Liver (tissue), 9 donors: ENCODE results near the gene PHC2. TPM values are rescaled to one million over a fixed set of nuclear protein-coding genes. Genes with fewer than 3 reads are reported as not detected.

Experiments
- DNase-seq: peaks from one replicate; pipeline ENCODE4 v3.0.0-alpha.2; 2017; ENCODE audit warnings: low spot score
- H3K27ac ChIP-seq, 2 donors: one replicate each; pipeline ENCODE4 v1.7.0; 2013; ENCODE audit warnings: inconsistent platforms in 2 of 2, low read length in 2 of 2, control low read depth in 1 of 2, low read depth in 1 of 2, mild to moderate bottlenecking in 1 of 2
- H3K27me3 ChIP-seq, 4 donors: one replicate each; pipeline versions ENCODE4 v1.6.1 to v1.7.0; 2013; ENCODE audit warnings: low read length in 3 of 4, inconsistent platforms in 1 of 4, mild to moderate bottlenecking in 1 of 4, moderate library complexity in 1 of 4; ENCODE audit not compliant: control insufficient read depth in 4 of 4, insufficient read depth in 4 of 4
- H3K36me3 ChIP-seq, 4 donors: one replicate each; pipeline versions ENCODE4 v1.6.1 to v1.7.0; 2013; ENCODE audit warnings: low read length in 3 of 4, mild to moderate bottlenecking in 3 of 4, low read depth in 1 of 4, moderate library complexity in 1 of 4; ENCODE audit not compliant: control insufficient read depth in 4 of 4, insufficient read depth in 3 of 4
- H3K4me1 ChIP-seq, 4 donors: one replicate each; pipeline versions ENCODE4 v1.6.1 to v1.7.0; 2013; ENCODE audit warnings: low read length in 3 of 4, mild to moderate bottlenecking in 3 of 4, moderate library complexity in 1 of 4; ENCODE audit not compliant: control insufficient read depth in 4 of 4, insufficient read depth in 4 of 4
- H3K4me3 ChIP-seq, 3 donors: one replicate each; pipeline versions ENCODE4 v1.6.1 to v1.7.0; 2013; ENCODE audit warnings: low read length in 3 of 3, control low read depth in 1 of 3, low read depth in 1 of 3, mild to moderate bottlenecking in 1 of 3
- H3K9ac ChIP-seq, 2 donors: one replicate each; pipeline ENCODE4 v1.7.0; 2013; ENCODE audit warnings: low read length in 2 of 2, mild to moderate bottlenecking in 2 of 2, moderate library complexity in 2 of 2, control low read depth in 1 of 2, low read depth in 1 of 2
- H3K9me3 ChIP-seq, 4 donors: one replicate each; pipeline versions ENCODE4 v1.6.1 to v1.7.0; 2013; ENCODE audit warnings: low read length in 3 of 4; ENCODE audit not compliant: control insufficient read depth in 4 of 4
- CTCF ChIP-seq: fragments of 150-350 bp; IDR thresholded peaks from 2 replicates; pipeline ENCODE4 v1.5.1; 2017; ENCODE audit warnings: improper control_type of control experiment, low read depth, low read length; ENCODE audit not compliant: missing input control
- FOXA2 ChIP-seq: IDR thresholded peaks from 2 replicates; pipeline ENCODE4 v1.6.1; 2016; ENCODE audit warnings: antibody characterized with exemption
- GABPA ChIP-seq, 2 donors: IDR thresholded peaks in 1 of 2; conservative IDR thresholded peaks in 1 of 2; 2 replicates each; pipeline ENCODE4 v1.6.1; 2016; ENCODE audit warnings: antibody characterized with exemption in 2 of 2, mild to moderate bottlenecking in 1 of 2, moderate library complexity in 1 of 2
- JUND ChIP-seq, 2 donors: IDR thresholded peaks; 2 replicates each; pipeline ENCODE4 v1.6.1; 2016; ENCODE audit warnings: antibody characterized with exemption in 2 of 2
- MAX ChIP-seq: IDR thresholded peaks from 2 replicates; pipeline ENCODE4 v1.6.1; 2016; ENCODE audit warnings: antibody characterized with exemption
- NR2F2 ChIP-seq: IDR thresholded peaks from 2 replicates; pipeline ENCODE4 v1.6.1; 2016; ENCODE audit warnings: antibody characterized with exemption
- RAD21 ChIP-seq, 2 donors: IDR thresholded peaks; 2 replicates each; pipeline ENCODE4 v1.6.1; 2016; ENCODE audit warnings: antibody characterized with exemption in 2 of 2, mild to moderate bottlenecking in 2 of 2
- REST ChIP-seq: IDR thresholded peaks from 2 replicates; pipeline ENCODE4 v1.6.1; 2016; ENCODE audit warnings: antibody characterized with exemption, mild to moderate bottlenecking
- RXRA ChIP-seq, 2 donors: IDR thresholded peaks; 2 replicates each; pipeline ENCODE4 v1.6.1; 2017 to 2018; ENCODE audit warnings: antibody characterized with exemption in 2 of 2, mild to moderate bottlenecking in 1 of 2
- TAF1 ChIP-seq: conservative IDR thresholded peaks from 2 replicates; pipeline ENCODE4 v1.6.1; 2016; ENCODE audit warnings: antibody characterized with exemption, mild to moderate bottlenecking
- YY1 ChIP-seq: IDR thresholded peaks from 2 replicates; pipeline ENCODE4 v1.6.1; 2016; ENCODE audit warnings: antibody characterized with exemption, mild to moderate bottlenecking
- ZBTB33 ChIP-seq: IDR thresholded peaks from 2 replicates; pipeline ENCODE4 v1.6.1; 2016; ENCODE audit warnings: antibody characterized with exemption
- WGBS: extraction: QIAGEN DNeasy Blood & Tissue Kit; methylation state at CpG from one replicate; pipeline ENCODE4 v1.1.7; 2013; 5-methylcytosine and 5-hydroxymethylcytosine counted together
- polyA plus RNA-seq, 2 donors: library from polyadenylated mRNA; stranded (reverse) in 1 of 2; unstranded in 1 of 2; fragments of 200-250 nt in 1 of 2; fragments of >200 nt in 1 of 2; fragmentation: Nextera tagmentation in 1 of 2; extraction: Ambion mirVana in 1 of 2; gene quantifications; one replicate each; pipeline versions ENCODE4 v1.2.1 to v1.2.3, GENCODE V29; 2013 to 2015
- total RNA-seq, 2 donors: library from RNA; depleted of rRNA; stranded (reverse); fragments of >200 nt; gene quantifications; one replicate each; pipeline ENCODE4 v1.2.3, GENCODE V29; 2014
- donor health status: healthy.
- donor health status: healthy.
- donor health status: healthy.
- donor health status: healthy.
- donor health status: healthy.

Gene PHC2
- total and polyA plus RNA-seq, 4 donors, result 19.1 to 67.8 (median 44.7) TPM

- TF ChIP-seq CTCF (peak; percentile 98), REST (no peak), RAD21 (IDR thresholded peaks at IDR 0.05) (peak; percentile 99 to 100), RXRA (IDR thresholded peaks at IDR 0.05) (peak in 1 of 2 donors; percentile 11)
- H3K4me1 ChIP-seq, result peaks cover 0 to 4% (median 0%) of the 10 kb centered on the region in 4 donors
- no peak overlapping the region for H3K9ac ChIP-seq
- H3K27me3 ChIP-seq, result no peaks in the 10 kb centered on the region
- H3K9me3 ChIP-seq, result no peaks in the 10 kb centered on the region
- peaks cover 0 to 8% (median 3%) of the 10 kb centered on the region in 4 donors for H3K36me3 ChIP-seq
- H3K4me3 ChIP-seq, result no peak overlapping the region
- 37% methylated on average over 23 of the region's 23 CpGs for WGBS
- no peak overlapping the region for H3K27ac ChIP-seq
- peak; percentile 87 for DNase-seq
Observed at GRCh38 chr1:33367485-33368405, 63.1 kb downstream of the PHC2 start.

- WGBS, result 85% methylated on average over 14 of the region's 14 CpGs
- TF ChIP-seq RXRA (IDR thresholded peaks at IDR 0.05) (no peak), RAD21 (IDR thresholded peaks at IDR 0.05) (no peak), REST (no peak), MAX (no peak), ZBTB33 (no peak), TAF1 (no peak), GABPA (IDR thresholded peaks at IDR 0.05 in 1 of 2, conservative IDR thresholded peaks at IDR 0.05 in 1 of 2) (no peak), NR2F2 (no peak), JUND (IDR thresholded peaks at IDR 0.05) (no peak), CTCF (no peak), YY1 (no peak), FOXA2 (no peak)
- Histone ChIP-seq H3K4me3 (no peak overlapping the region), H3K4me1 (peaks cover 0 to 4% (median 0%) of the 10 kb centered on the region in 4 donors), H3K27ac (no peak overlapping the region), H3K36me3 (peaks cover 0 to 6% (median 3%) of the 10 kb centered on the region in 4 donors), H3K27me3 (no peaks in the 10 kb centered on the region), H3K9me3 (no peaks in the 10 kb centered on the region), H3K9ac (no peak overlapping the region)
- no peak for DNase-seq
Observed at GRCh38 chr1:33366762-33367484, 64.0 kb downstream of the PHC2 start.
